GM18909 (cell line): ENCODE results near the gene DEPDC5.
A peak's percentile ranks its signal among the peaks of the same experiment; 100 is the strongest.

Experiments
- ATAC-seq: cut with Tn5 transposase; IDR thresholded peaks from one replicate; pipeline ENCODE4 v1.9.1; 2021; ENCODE audit warnings: mild to moderate bottlenecking; ENCODE audit not compliant: unreplicated experiment, poor library complexity

Gene DEPDC5

DNA sequence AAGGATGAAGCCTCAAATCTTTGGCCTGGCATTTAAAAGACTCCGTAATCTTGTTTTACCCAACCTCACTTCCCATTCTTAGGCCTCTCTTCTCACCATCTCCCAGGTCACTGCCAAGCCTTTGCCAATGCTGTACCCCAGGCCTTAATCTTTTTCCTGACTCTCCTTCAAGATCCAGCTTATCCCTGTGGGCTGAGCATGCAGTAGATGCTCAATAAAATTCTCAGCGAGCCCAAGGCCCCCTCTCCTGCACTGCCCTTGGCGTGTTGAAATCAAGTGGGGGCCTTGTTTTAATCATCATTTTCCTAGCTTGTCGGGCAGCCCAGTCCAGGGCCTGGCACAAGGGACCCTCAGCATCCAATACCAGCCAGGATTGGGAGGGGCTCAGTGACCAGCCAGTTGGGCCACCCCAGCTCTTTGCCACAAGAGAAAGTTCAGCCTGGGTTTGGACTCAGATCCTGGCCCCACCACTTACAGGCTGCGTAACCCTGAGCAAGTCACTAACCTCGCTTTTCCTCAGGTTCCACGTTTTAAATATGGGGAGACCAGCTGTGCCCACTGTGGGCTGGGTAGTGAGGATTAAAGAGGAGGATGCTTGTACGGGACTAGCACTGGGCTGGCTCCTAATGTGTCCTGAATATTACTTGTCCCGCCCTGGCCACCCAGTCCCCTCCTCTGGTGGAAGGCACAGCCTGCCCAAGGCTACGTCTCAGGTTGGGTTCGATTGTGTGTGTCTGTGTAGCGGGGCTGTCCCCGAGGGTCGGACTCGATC lies 189.6 kb downstream of the DEPDC5 start:
- ATAC-seq = no peak

DNA sequence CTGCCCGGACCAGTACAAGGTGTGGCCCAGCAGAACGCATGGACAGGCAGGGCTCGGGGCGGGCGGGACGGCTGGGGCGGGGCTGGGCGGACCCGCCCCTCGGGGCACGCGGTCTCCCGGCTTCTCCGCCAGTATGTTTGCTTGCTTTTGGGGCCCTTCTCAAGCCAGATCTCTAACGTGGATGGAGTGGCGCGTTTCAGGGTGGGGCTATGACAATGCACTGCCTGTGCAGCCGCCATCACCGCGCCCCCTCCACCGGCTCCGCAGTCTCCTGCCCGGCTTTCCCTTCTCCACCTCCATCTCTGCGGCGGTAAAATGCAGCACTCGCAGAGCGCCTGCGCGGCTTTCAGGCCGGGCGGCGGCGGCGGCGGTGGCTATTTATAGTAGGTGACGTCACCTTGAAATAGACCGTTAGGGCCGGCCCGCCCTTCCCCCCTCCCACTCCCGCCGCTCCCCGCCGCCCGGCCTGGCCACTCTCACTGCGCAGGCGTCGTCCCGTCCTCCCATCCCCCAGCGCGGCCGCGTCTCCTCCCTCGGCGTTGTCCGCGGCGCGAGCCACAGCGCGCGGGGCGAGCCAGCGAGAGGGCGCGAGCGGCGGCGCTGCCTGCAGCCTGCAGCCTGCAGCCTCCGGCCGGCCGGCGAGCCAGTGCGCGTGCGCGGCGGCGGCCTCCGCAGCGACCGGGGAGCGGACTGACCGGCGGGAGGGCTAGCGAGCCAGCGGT lies 190.3 kb downstream of the DEPDC5 start, which contains the start of gene YWHAH:
TSS of gene YWHAH (plus strand) at position 558 of the 722 bp plus-strand sequence. CDS start 199 bp downstream, outside the sequence.
- peak; percentile 75 for ATAC-seq

DNA sequence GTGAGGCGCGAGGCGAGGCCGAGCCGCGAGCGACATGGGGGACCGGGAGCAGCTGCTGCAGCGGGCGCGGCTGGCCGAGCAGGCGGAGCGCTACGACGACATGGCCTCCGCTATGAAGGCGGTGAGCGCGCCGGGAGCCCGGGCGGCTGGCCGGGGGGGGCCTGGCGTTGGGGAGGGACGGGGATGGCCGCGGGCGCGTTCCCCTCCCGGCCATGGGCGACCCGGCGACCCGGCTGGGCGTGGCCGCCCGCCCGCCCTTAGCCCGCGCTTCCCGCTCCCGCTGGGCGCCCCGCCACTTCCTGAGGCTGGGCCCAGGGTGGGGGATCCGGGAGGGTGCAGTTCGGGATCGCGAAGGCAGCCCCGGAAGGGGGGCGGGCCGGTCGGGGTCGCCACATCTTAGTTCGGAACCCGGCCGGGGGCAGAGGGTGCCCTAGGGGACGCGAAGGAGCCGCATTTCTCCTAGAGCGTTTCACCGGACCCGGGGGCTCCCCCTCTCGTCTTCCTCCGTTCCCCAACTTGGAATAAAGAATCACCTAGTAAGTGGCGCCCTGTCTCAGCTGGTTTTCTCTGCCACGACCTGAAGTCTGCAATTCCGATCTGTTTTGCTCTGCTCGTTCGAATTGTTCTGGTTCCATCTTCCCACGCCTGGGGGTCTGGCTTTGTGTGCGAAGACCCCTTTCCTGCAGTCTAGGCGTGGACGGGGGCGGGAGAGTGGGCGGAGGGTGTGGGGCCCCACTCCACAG lies 191.1 kb downstream of the DEPDC5 start:
- ATAC-seq = peak; percentile 25

DNA sequence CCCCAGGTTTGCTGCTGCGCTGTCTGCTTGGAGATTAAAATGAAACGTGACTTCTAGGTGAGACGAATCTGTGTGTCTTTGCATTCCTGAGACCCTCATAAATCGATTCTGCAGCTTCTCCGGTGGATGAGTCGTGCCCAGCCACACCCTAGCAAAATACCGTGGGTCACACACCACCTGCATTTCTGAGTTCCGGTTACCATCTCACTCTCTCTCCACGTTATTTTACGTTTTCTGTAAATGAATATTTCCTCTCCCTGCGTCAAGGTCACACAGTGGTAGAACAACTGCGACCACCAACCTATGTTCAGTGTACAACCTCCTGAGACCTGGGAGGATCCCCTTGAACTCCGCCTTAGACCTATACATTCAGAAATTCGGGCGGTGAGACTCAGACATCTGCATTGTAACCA lies 191.6 kb downstream of the DEPDC5 start:
- no peak for ATAC-seq

DNA sequence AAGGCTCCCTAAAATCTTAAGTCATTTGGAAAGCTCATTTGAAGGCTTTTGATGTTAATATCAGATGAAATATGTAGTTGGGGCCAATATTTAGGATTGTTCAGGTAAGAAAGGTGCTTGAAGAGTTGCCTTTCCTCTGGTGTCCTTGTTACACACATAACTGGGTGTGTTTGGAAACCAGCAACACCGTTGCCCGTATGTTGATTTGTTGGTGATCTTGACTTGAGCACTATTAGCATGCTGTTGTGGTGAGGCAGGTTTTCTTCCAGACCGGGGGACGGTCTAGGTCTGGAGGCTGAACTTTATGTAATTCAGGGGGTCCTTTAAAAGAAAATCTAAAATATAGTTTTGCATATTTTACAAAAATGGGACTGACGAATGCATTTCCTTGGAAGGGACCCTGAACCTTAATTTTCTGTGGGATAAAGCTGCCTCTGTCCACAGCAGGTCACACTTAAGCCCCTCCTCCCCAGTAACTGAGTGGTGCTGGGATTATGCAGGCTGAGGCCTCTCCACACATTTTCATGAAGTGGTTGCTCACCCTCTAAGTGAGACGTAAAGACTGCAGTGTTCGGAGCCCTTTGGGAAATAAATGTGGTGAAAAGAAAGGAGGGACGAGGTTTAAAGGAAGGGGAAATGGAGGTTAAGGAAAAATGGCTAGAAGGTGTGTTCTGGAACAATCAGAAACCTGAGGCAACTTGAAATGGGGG lies 192.3 kb downstream of the DEPDC5 start:
- ATAC-seq = no peak

DNA sequence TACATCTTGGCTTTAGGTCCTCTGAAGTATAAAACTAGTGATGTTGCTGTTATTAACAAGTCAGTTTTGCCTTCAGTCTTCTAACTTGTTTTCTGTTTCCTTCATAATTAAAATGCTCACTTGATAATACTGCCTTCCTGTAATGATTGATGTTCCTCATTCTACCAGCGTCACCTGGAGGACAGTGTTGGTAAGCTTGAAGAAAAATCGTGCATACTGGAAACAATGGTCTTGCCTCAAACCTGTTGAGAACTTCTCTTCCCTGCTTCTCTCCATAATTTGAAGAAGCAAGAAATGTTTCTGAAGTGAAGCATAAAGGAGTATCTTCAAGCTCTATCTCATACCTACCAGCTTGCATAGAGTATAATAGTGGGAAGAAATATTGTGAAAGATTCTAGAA lies 193.5 kb downstream of the DEPDC5 start:
- no peak for ATAC-seq

DNA sequence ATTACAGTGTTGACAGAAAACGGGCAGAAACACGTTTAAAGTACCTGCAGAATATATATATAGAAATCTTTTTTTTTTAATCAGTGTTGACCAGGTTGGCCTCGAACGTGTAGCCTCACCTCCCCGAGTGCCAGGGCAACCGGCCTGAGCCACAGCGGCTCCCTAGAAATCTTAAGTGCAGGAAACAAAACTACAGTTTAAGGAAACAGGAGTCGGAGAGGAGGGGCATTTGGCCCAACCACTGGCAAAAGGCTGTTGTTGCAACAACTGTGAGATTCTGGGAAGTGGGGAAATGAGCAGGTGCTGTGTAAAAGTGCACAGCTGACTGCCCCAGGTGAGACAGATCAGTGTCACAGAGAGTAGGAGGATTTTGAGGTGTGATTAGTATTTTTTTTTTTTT lies 194.2 kb downstream of the DEPDC5 start:
- no peak for ATAC-seq

DNA sequence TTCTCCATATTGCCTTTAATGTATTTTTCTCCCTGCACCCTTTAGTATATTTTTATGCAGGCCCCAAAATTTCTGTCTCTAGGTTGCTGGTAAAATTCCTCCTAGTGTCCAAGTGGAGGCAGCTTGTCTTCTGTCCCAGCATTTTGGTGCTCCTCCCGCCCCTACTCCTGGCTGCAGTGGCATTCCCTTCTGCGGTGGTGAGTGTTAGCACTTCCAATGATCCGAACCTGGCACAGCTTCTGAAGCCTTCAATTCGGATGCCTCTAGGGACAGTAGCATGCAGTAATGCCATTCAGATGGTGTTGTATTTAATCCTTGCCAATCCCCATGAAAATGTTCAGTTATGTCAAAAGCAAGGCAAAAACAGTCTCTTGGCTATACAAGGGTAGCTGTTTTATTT lies 196.4 kb downstream of the DEPDC5 start:
- ATAC-seq = no peak

DNA sequence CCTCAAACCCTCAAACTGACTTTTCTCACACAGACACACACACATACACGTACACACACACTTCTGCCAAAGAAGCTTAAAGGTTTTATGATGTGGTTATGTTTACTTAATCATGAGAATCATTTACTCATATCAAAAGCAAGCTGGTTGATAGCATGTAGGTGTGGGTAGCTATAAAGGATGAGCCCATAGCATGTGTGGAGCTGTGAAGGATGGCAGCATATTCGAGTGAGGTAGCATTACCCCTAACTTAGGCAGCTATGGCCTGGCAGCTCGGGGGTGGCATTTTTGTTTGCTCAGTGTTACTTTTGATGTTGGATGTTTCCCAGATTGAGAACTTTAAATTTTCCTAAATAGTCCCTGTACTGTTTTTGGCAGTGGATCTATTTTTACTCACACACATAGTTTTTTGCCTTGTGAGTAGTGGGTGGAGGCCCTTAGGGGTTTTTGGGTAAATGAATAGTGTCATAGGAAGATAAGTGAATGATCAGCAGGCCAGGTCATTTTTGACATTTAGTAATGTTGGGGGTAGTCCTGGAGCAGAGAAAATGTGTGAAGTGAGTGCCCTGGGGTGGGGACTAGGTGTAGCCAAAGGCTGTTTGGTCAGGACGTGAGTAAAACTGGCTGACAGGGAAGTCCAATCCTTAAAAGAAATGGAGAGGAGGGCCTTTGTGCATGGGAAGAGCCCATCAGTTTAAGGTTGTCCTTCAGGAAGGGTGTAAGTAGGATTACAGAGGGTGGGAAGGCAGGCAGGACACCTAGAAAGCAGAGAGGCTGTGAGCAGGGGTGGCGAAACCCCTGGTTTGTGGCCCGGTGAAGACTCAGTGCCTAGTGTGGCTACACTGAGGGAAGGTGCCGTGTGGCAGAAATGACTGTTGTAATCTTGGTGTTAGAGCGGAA lies 197.6 kb downstream of the DEPDC5 start:
- no peak for ATAC-seq

DNA sequence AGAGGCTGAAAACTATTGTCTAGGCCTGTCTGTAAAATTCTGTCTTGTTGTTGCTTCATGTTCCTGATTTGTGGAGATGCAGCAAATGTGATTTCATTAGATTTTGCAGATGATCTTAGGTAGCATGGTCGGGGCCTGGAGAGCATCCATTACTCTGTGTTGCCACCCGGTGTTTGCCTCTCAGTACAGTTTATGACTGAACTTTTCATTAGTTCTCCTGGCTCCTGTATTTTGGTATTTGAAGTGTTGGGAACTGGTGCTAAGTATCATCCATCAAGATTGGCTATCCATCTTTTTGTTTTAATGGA lies 198.2 kb downstream of the DEPDC5 start:
- no peak for ATAC-seq

DNA sequence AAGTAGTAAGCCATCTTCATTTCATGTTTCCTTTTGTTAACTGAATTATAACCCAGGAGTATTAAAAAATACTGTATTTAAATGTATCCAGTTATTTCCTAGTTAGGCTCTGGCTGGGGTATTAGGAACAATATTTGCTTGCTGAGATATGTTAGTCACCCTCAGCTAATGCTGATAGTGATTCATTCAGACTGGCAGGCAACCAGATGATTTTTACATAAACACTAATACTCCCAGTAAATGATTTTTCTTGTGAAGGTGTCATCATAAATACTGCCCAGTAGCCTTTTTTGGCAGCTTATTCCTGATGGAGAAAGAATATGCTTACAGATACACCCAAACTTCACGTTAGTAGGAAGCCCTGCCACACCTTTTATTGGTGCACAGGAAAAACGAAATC lies 198.7 kb downstream of the DEPDC5 start:
- ATAC-seq = no peak

DNA sequence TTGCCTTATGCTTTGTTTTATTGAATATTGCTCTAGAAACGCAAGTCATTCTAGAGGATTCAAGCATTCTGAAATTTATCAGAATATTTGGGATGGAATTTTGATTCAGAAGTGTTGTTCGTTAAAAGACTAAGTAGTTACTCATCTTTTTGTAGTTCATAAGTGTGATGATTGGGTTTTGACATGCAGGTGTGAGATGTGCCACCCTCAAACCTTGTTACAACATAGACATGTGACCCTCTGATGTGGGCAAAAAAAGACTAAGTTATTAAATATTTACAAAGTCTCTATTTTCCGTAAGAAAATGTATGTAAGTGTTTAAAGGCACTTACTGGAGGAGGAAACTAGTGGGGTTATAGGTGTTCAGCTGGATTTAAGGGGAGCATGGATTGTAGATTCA lies 199.4 kb downstream of the DEPDC5 start:
- no peak for ATAC-seq

DNA sequence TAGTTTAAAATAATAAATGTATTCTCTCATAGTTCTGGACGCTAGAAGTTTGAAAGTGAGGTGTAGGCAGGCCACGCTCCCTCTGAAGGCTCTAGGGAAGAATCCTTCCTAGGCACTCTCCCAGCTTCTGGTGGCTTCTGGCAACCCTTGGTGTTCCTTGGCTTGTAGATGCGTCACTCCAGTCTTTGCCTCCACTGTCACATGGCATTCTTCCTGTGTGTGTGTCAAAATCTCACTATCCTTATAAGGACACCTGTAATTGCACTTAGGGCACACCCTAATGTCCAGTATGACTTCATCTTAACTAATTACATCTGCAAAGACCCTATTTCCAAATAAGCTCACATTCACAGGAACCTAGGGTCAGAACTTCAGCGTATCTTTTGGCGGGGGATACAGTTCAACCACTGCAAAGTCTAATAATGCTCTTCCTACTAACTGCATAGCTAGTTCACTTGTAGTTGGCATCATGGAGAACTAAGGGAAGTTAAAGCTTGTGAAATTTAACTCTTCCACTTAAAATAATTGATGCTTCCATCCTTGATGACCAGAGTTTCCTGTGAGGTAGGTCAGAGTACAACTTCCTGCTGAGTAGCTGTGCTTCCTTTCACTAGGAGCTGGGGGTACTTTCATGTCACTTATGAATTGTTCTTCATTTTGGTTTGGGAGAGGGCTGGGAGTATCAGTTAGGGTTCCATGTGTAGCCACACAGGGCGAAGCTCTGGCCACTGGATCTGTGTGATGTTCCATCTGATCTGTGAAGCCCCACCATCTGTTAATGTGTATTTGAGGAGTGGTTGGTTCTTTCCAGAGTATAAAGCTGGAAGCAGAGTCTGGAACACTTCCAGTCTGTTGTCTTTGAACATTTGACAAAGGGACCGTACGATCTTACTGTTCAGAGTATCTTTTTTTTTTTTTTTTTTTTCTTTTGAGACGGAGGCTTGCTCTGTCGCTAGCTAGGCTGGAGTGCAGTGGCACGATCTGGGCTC lies 201.0 kb downstream of the DEPDC5 start:
- ATAC-seq = no peak

DNA sequence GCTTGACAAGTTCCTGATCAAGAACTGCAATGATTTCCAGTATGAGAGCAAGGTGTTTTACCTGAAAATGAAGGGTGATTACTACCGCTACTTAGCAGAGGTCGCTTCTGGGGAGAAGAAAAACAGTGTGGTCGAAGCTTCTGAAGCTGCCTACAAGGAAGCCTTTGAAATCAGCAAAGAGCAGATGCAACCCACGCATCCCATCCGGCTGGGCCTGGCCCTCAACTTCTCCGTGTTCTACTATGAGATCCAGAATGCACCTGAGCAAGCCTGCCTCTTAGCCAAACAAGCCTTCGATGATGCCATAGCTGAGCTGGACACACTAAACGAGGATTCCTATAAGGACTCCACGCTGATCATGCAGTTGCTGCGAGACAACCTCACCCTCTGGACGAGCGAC lies 202.5 kb downstream of the DEPDC5 start:
- ATAC-seq = no peak
